Retinal pigment epithelial cell (primary cell): ENCODE results near the gene LARGE1.

Source experiments
- DNase-seq: peaks from one replicate; pipeline ENCODE4 v3.0.0-alpha.2; 2010; ENCODE audit warnings: low read depth
- H3K4me3 ChIP-seq: 2 replicates; pipeline ENCODE4 v1.5.1; 2011; ENCODE audit warnings: mild to moderate bottlenecking, low read length, control low read depth, moderate library complexity
- TF ChIP-seq, protein P1 (sequence below): conservative IDR thresholded peaks from 2 replicates; pipeline ENCODE4 v1.5.1; 2011; ENCODE audit warnings: low read depth, low read length, control low read depth, inconsistent platforms

LARGE1 gene

DNA sequence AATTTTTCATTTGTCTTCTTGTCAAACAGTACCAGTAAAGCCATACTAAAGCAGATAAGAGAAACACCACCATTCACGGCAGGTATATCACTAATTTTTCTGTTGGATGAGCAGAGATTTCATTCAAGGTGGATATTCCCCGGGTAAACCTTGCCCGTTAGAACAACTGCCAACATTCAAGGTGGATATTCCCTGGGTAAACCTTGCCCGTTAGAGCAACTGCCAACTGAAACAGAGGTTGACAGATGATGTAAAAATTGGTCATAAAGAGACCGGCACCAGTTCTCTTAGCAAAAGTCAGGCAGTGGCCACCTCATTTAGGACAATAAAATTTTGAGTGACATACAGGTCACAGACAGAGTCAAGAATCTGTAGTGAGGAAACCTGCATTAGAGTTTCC is 438.7 kb downstream of the LARGE1 start:
- DNase-seq: no peak
- TF ChIP-seq, protein P1, sequence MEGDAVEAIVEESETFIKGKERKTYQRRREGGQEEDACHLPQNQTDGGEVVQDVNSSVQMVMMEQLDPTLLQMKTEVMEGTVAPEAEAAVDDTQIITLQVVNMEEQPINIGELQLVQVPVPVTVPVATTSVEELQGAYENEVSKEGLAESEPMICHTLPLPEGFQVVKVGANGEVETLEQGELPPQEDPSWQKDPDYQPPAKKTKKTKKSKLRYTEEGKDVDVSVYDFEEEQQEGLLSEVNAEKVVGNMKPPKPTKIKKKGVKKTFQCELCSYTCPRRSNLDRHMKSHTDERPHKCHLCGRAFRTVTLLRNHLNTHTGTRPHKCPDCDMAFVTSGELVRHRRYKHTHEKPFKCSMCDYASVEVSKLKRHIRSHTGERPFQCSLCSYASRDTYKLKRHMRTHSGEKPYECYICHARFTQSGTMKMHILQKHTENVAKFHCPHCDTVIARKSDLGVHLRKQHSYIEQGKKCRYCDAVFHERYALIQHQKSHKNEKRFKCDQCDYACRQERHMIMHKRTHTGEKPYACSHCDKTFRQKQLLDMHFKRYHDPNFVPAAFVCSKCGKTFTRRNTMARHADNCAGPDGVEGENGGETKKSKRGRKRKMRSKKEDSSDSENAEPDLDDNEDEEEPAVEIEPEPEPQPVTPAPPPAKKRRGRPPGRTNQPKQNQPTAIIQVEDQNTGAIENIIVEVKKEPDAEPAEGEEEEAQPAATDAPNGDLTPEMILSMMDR: no peak

DNA sequence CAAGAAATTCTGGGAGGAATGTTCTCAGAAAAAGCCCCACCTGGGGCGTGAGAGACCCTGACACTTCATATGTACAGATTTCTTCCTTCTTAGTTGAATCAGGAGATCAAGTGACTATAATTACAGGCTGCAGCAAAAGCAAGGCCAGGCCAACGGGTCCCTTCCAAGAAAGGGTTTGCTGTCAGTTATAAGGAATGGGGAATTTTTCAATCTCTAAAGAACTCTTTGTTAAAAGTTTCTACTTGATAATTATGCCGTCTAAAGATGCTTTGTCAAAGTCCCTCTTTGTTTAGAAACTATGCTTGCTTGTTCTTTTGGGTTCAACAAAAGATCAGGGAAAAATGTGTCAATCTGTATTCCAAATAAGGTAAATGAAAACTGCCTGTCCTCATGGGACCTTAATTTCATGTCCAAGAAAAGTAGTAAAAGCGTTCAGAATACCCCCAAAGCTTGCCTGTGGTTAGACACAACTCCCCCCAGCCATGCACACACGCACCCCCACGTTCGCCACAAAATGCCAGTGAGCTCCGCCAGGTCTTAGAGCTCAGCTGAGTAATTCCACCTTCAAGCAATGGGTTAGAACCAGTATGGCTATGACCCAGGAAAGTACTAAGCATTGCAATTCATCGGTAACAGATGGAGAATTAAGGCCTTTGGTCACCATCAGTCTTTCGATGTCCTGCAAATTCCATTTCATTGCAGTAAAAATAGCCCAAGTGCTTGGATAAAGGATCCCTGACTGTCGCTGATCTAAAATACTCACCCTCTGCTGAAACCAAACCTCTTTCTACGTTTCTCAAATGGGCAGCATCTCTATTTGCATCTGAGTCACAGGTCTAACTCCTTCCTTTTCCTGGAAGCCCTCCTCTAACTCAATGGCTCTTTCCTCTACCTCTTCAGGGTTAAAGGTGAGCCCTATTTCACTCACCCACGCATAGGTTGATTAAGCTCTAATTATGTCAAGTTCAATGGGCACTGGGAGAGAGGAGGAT is 442.9 kb downstream of the LARGE1 start:
- TF ChIP-seq, protein P1: no peak
- DNase-seq: no peak
- H3K4me3 ChIP-seq: no peak overlapping the region

More for the DNA sequence above, 438.7 kb downstream of the LARGE1 start:
- no peak overlapping the region for H3K4me3 ChIP-seq

DNA sequence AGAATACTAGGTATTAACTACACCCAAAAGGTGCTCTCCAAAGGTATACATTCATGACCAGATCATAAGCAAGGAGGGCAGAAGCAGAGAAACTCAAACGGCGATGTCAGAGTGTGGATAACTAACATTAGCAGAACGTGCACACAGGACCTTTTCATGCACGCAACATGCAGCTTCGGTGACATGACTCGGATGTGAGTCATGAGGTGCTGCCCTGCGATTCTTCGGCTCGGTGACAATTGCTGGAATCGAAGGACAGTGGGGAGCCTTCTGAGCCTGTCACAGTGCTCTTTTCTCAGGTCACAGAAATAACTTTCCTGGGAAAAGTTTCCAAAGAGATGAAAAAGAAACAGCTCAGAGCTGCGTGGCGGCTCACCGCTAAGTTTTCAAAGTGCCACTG is 443.6 kb downstream of the LARGE1 start:
- no peak for DNase-seq
- TF ChIP-seq, protein P1: no peak
- H3K4me3 ChIP-seq: no peak overlapping the region

DNA sequence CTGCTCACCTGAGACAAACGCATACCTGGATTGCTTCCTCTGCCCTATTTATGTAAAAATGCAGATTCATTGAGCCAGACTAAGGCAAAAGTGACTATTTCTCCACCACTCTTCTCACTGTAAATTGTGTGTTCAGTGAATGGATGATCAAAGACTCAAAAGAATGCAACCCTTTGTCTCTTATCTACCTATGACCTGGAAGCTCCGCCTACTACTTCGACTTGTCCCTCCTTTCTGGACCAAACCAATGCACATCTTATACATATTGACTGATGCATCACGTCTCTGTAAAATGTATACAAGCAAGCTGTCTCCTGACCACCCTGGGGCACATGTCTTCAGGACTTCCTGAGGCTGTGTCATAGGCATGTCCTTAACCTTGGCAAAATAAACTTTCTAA is 444.1 kb downstream of the LARGE1 start:
- H3K4me3 ChIP-seq: no peak overlapping the region
- TF ChIP-seq, protein P1: no peak
- DNase-seq: no peak

DNA sequence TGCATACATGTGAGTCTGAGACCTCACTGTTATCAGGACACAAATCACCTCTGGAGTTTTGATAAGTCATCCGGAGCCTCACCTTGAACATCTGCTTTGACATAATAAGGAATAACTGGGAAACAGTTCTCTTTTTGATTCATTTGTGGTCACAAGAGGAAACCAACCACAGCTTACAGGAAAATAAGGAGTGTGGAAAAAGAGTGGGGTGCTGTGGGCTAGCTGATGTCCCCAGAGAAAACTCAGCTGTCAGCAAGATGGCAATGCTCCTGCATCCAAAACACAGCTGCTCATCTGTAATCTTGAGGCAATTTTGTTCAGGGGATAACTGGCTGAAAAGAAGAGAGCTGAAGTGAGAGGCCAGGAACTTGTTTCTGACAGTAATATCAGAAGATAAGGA is 445.7 kb downstream of the LARGE1 start:
- no peak for DNase-seq
- TF ChIP-seq, protein P1: no peak
- no peak overlapping the region for H3K4me3 ChIP-seq

DNA sequence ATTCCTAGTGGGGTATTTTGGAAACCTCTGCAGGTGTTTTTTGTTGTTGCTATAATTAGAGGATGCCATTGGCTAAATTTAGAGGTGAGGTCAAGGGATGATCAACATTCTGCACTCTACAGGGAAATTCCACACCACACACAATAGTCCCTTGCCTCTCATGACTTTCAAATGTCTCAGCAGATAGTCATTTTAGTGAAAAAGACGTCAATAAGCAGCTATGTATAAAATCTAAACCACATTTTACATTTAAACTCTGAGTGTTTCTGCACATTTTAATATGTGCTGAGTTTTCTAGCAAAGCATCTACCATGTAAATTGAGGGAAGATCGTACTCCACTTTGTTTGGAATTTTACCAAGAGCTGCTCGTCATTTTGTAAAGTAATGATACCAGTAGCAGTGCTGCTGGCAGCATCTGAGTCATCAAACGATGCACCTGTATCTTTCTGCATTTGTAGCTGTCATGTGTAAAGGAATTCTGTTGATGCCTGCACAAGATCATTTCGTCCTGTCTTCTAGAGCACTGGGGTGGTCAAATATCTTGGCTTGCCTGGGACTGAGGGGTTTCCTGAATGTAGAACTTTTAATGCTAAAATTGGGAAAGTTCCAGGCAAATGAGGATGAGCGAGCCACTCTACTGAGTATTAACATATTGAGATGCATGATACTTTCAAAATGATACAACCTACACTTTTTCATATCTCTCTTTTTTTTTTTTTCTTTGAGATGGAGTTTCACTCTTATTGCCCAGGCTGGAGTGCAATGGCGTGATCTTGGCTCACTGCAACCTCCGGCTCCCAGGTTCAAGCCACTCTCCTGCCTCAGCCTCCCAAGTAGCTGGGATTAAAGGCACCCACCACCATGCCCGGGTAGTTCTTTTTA is 447.6 kb downstream of the LARGE1 start:
- TF ChIP-seq, protein P1: no peak
- DNase-seq: no peak
- H3K4me3 ChIP-seq: no peak overlapping the region
